ENCODE results near the gene ATOH8. TPM values are rescaled to one million over a fixed set of nuclear protein-coding genes. Genes with fewer than 3 reads are reported as not detected.

ATOH8 gene
- polyA plus RNA-seq, 1 donor: 25.6 TPM

DNA sequence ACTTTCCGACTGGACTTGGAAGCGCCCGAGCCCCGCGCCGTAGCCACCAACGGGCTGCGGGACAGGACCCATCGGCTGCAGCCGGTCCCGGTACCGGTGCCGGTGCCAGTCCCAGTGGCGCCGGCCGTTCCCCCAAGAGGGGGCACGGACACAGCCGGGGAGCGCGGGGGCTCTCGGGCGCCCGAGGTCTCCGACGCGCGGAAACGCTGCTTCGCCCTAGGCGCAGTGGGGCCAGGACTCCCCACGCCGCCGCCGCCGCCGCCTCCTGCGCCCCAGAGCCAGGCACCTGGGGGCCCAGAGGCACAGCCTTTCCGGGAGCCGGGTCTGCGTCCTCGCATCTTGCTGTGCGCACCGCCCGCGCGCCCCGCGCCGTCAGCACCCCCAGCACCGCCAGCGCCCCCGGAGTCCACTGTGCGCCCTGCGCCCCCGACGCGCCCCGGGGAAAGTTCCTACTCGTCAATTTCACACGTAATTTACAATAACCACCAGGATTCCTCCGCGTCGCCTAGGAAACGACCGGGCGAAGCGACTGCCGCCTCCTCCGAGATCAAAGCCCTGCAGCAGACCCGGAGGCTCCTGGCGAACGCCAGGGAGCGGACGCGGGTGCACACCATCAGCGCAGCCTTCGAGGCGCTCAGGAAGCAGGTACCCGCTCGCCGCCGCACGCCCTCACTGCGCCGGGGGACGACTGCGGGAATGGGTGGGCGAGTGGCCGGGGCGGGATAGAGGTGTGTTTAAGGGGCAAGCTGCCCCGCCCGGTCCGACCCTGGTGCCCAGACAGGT, 713 bp downstream of the ATOH8 start:
- DNase-seq: no peak

GRCh38 chr2:85755122-85756027, 1.6 kb downstream of the ATOH8 start:
- DNase-seq: no peak

GRCh38 chr2:85756195-85756594, 2.4 kb downstream of the ATOH8 start:
- no peak for DNase-seq

- DNase-seq: no peak
Measured at GRCh38 chr2:85756822-85757435, 3.1 kb downstream of the ATOH8 start.

DNA sequence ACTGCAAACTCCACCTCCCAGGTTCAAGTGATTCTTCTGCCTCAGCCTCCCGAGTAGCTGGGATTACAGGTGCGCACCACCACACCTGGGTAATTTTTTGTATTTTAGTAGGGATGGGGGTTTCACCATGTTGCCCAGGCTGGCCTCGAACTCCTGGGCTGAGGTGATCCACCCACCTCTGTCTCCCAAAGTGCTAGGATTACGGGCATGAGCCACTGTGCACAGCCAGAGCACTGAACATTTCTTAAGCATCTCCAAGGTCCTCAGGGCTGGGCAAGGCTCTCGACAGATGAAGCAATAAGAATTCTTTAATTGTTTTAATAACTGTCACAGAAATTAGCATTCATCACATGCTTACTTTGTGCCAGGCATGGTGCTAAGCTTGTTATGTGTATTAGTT, 4.1 kb downstream of the ATOH8 start:
- no peak for DNase-seq

GRCh38 chr2:85758361-85759256, 4.8 kb downstream of the ATOH8 start:
- no peak for DNase-seq

DNA sequence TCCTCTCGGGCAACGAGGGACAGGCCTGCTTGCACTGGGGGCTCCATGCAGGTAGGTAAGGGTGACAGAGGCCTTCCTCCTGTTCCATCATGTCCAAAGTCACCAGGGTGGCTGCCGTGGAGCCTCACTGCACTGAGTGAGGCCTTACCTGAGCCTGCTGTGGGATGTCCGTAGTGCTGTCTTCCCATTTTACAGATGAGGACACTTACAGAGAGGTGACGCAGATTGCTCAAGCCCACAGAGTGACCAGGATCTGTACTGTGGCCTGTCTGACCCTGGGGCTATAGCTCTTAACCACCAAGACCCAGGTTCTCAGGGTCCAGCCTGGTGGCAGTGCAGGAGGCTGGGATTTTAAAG, 5.4 kb downstream of the ATOH8 start:
- no peak for DNase-seq

- DNase-seq: no peak
Measured at GRCh38 chr2:85760371-85760770, 6.6 kb downstream of the ATOH8 start.

GRCh38 chr2:85760872-85761271, 7.1 kb downstream of the ATOH8 start:
- no peak for DNase-seq

DNA sequence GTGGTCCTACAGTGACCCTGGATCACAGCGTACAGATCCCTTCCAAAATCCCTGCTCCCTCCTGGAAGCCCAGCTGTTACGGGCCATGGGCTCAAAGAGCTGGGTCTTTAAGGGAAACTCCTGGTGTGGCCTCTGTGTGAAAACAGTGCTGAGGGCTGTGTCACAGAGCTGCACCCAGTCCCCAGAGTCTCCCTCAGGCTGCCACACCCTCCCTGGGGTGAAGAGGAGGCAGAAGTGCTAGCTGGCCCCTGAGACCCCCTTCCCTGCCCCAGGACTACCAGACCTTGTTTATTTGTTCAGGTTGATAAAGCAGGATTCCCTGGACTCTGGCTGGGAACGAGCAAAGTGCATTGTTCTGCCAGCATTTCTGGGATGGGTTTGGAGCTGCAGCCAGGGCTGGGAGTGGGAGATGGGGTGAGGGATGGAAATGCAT, 7.7 kb downstream of the ATOH8 start:
- DNase-seq: no peak

DNA sequence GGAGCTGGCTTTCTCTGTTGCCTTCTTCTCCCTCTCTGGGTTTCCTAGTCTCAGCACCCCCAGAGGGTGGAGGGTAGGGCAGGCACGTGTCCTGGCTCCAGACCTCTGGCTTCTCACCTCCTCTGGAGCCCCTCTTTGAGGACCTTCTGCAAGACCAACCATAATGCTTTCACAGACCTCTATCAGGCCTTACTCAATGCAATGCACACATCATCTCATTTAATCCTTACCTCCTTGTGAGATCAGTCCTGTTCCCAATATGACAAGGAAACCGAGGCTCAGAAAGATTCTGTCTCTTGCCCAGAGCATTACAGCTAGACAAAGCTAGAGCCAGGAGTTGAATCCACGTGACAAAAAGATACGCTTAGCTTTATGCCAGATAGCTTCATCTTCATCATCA, 8.2 kb downstream of the ATOH8 start:
- no peak for DNase-seq

DNA sequence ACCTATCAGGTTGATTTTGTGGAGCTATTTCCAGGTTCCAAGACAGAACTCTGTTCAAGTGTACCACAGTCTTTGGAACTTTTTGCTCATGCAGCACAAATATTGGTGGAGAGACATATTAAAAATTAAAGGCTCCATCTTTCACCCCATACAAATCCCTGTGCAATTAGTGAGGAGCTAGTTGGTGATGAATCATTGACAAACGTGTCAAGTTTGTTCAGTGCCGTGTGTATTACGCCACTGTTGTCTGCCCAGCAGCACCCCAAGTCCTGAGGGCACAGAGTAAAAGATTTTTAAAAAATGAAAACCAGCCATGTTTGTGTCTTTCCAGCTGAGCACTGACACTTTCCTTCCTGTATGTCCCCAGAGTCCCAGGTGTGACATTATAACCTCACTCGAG, 9.3 kb downstream of the ATOH8 start:
- DNase-seq: no peak

GRCh38 chr2:85763831-85764230, 10.0 kb downstream of the ATOH8 start:
- no peak for DNase-seq

DNA sequence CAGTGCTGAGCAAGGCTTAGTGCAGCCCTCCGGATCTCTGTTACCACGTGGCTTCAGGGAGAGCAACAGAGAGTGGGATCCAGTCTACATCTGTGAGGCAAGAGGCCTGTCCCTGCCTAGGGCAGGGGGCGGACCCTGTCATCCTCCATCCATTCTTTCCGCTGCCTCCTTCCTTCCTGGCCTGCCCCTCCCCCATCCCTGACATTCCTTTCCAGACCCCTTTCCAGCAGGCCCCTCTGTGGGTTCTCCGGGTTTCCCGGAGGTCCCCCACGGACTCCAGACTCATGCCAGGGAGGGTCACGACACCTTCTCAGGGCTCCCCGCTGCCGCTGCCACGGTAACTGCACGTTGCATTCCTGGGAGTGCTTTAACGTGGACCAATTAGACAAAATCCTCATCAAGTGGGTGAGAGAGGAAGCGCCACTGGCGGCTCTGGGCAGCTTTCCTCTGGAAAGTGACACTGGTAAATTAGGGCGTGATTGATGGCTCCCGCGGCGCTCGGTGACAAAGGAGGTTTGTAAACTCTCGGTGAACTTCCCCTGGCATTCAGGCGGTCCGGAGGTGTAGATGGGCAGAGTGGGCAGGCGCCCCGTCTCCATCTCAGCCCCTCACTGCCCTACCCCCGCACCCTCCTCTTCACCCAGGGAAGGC, 11.4 kb downstream of the ATOH8 start:
- DNase-seq: no peak

DNA sequence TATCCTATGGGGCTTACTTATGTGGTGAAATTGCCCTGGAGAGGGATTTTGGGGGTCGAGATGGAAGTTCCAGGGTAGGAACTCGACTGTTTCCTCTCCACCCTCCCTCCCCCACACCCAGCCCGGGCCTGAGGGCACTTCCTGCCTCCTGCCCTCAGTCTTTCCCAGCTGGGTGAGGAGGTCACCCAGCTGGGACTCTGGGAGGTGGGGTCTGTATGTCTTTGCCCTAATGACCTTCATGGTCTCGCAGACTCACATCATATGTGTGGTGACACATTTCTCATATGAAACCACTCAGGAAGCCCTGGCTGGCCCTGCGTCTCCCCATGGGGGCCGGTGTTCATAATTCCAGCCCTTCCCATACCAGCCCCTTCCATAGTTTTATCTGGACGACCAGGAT, 12.4 kb downstream of the ATOH8 start:
- no peak for DNase-seq

DNA sequence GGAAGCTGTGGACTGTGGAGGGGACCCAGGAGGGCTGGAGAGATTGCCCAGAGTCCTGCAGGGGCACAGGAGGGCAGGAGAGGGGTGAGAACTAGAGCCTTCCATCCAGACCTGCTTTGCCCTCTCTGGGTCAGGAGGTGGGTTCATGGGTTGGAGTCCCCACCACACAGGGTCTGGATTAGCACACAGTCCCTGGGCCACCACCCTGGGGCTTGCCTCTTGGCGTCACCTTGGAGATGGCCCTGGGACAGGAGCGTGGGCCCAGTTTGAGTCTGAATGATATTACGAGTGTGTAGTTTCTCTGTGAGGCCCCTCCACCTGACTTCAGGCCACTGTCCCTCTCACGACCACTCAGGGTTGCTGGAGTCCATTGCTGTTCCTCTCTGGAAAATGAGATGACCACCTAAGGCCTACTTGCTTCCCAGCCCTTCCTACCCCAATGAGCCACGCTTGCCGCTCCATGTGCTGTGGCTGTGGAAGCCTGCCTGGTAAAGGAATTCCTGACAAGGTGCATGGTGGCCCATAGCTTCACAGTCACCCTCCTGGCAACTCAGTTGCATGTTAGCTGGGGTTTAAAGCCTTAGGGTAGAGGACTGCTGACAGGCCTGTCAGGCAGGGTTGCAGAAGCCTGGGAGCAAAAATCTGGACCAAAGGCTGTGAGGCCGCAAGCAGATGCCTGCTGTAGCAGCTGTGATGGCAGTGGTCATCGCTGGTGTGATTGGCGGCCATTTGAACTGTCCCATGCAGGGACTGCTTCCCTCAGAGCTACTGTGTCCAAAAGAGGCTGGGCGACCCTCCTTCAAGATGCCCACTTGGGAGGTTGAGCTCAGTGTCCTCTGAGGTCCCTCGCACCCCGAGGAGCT, 14.2 kb downstream of the ATOH8 start:
- DNase-seq: no peak

GRCh38 chr2:85768713-85769112, 14.9 kb downstream of the ATOH8 start:
- DNase-seq: peak; percentile 81

DNA sequence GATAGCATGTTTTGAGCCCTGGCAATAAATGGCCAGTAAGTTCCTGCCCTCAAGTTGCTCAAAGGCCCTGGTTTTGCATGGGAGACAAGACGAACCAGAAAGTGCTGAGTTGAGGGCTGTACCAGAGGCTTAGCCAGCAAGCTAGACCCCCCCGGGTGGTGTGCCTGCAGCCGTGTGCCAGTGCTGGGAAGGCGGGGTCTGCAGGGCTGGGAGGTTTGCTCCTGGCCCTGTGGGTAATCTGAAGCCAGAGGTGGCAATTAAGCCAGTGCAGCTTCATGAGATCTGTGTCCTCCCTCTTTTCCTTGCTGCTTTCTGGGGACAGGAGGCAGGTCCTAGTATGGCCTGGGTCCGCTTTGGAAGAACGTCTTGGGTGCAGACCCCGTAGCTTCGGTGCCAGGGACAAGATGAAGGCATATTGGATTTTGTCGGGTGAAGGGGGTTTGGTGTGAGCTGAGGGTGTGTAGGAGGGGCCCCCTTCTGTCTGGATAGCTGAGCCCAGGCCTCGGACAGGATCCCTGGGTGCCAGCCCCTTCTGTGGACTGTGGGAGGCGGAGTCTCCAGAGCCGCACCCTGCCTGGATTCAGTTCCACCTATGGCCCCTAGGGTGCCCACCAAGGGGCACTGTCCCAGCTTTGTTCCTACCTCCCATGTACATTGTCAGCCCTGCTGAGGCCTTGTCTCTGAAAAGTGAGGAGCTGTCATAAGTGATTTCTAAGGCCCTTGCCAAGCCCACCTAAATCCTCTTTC, 15.6 kb downstream of the ATOH8 start:
- DNase-seq: no peak

GRCh38 chr2:85769983-85770362, 16.2 kb downstream of the ATOH8 start:
- DNase-seq: no peak

DNA sequence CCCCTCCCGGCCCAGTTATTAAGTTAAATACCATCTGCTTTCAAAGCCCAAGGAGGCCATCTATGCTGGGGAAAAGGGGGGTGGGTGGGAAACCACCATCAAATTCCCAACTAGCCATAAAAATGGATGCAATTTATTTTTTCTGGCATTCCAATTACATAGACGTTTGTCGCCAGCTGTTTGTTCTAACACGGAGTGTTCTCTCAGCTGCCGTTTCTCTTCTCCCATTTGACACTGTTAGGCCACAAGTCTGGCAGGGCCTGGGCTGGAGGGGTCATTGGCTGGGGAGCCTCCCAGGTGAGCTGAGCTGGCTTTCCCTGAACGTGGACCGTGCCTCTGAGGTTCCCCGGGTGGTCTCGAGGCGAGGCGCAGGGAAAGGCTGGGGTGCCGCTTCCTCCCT, 16.6 kb downstream of the ATOH8 start:
- DNase-seq: no peak
